D721Med (cell line): Measurements from ENCODE around the gene SNX33.
A peak's percentile ranks its signal among the peaks of the same experiment; 100 is the strongest.
"Not testable (repeated sequence)": the region's sequence is repeated elsewhere in the genome, so short reads cannot be mapped to it uniquely, and the experiment has no call there.

Source experiments
- DNase-seq: peaks from one replicate; pipeline ENCODE4 v3.0.0; 2011; ENCODE audit warnings: low spot score; ENCODE audit not compliant: insufficient read length
- FAIRE-seq: peaks from 2 replicates; lab custom pipeline; 2011; peaks lifted over from hg19 to GRCh38; lab: Jason Lieb, UNC
- CTCF ChIP-seq: IDR thresholded peaks from 2 replicates; pipeline ENCODE4 v1.5.1; 2012; ENCODE audit warnings: mild to moderate bottlenecking, control low read depth; ENCODE audit not compliant: insufficient read depth; ENCODE audit errors: missing control alignments

SNX33 gene

GRCh38 chr15:75620058-75620820, 27.5 kb upstream of the SNX33 start:
- TF ChIP-seq CTCF = no peak
- DNase-seq = no peak
- FAIRE-seq = no peak

- no peak for DNase-seq
- TF ChIP-seq CTCF = no peak
- no peak for FAIRE-seq
Measured at GRCh38 chr15:75620841-75621391, 26.8 kb upstream of the SNX33 start.

GRCh38 chr15:75622505-75622904, 25.2 kb upstream of the SNX33 start:
- TF ChIP-seq CTCF = no peak
- DNase-seq (no peak), FAIRE-seq (no peak)

GRCh38 chr15:75625542-75626347, 22.0 kb upstream of the SNX33 start, which contains the start of gene SNUPN:
Gene SNUPN (minus strand): TSS chr15:75625725. CDS start chr15:75621051, 4,674 bp downstream.
- TF ChIP-seq CTCF = no peak
- DNase-seq = peak; percentile 89
- FAIRE-seq = no peak

GRCh38 chr15:75631935-75632334, 15.8 kb upstream of the SNX33 start:
- no peak for DNase-seq
- no peak for FAIRE-seq
- TF ChIP-seq CTCF = no peak

- FAIRE-seq, DNase-seq: not testable (repeated sequence)
Measured at GRCh38 chr15:75633922-75634321, 13.8 kb upstream of the SNX33 start.

- FAIRE-seq (no peak), DNase-seq (no peak)
- TF ChIP-seq CTCF = no peak
Measured at GRCh38 chr15:75636026-75636425, 11.7 kb upstream of the SNX33 start.
